NT2/D1 (cell line): ENCODE results near the gene TM6SF1.

Experiments
- SUZ12 ChIP-seq: IDR thresholded peaks from 2 replicates; pipeline ENCODE4 v1.6.1; 2011; ENCODE audit not compliant: insufficient read length, insufficient read depth; ENCODE audit errors: extremely low read depth
- YY1 ChIP-seq: IDR thresholded peaks from 2 replicates; pipeline ENCODE4 v1.6.1; 2011; ENCODE audit not compliant: insufficient read length, insufficient read depth
- ZNF274 ChIP-seq: IDR thresholded peaks from 2 replicates; pipeline ENCODE4 v1.6.1; 2011; ENCODE audit warnings: mild to moderate bottlenecking, low read depth, low read length

DNA sequence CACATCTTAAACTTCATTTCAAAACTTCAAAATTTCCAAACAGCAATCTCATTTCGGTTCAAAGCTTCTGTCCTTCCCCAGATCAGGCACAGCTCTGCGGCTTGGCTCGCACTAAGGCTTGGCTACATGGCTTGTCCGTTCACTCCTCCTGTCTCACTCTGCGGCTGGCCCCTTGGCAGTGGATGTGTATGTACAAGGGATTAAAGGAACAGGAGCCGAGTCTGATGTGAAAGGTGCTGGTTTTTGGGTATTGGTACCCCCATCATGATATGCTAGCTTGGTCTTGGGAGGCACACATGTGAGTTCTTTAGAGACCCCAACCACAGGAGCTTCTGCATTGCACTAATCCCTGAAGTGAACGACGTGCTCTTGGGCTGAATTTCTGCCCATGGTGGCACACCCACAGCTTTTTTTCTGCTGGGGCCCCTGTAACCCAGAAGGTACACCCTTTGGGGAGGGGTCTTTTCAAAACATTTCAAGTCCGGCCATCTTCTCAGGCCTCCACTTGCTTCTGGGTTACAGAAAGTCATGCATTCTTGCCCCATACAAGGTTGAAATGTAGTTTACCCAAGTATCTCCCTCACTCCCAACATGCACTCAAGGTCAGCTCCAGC, 12.6 kb downstream of the TM6SF1 start:
- TF ChIP-seq ZNF274 (no peak), YY1 (no peak), SUZ12 (no peak)
